Liver (tissue), 2 donors: ENCODE data around the gene RNGTT.

ENCODE experiments used
- TF ChIP-seq, protein P1 (sequence below): fragments of 150-350 bp; IDR thresholded peaks from 2 replicates; pipeline ENCODE4 v1.5.1; 2017; ENCODE audit warnings: improper control_type of control experiment, low read depth, low read length; ENCODE audit not compliant: missing input control
- TF ChIP-seq, protein P2 (sequence below): IDR thresholded peaks from 2 replicates; pipeline ENCODE4 v1.6.1; 2016; ENCODE audit warnings: antibody characterized with exemption
- TF ChIP-seq, protein P3 (sequence below): IDR thresholded peaks from 2 replicates; pipeline ENCODE4 v1.6.1; 2016; ENCODE audit warnings: antibody characterized with exemption, mild to moderate bottlenecking
- donor health status: healthy.

DNA sequence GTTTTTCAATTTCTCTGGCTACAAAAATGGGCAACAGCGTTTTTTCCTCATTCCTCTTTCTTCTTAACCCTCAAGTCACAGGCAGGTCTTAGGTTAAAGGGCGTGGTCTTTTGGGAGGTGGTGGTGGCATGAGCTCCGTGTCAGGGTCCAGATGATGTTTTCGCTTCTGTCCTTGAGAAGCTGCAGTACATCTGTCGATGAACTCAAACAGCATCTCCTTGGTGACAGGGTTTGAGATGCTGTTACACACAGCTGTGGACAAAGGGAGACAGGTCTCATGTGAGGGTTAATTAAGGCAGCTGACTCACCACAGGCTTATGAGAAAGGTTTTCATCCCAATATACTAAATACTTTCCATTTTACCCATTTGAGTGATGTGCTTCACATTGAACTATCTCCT is 350.8 kb downstream of the RNGTT start:
- TF ChIP-seq, protein P1, sequence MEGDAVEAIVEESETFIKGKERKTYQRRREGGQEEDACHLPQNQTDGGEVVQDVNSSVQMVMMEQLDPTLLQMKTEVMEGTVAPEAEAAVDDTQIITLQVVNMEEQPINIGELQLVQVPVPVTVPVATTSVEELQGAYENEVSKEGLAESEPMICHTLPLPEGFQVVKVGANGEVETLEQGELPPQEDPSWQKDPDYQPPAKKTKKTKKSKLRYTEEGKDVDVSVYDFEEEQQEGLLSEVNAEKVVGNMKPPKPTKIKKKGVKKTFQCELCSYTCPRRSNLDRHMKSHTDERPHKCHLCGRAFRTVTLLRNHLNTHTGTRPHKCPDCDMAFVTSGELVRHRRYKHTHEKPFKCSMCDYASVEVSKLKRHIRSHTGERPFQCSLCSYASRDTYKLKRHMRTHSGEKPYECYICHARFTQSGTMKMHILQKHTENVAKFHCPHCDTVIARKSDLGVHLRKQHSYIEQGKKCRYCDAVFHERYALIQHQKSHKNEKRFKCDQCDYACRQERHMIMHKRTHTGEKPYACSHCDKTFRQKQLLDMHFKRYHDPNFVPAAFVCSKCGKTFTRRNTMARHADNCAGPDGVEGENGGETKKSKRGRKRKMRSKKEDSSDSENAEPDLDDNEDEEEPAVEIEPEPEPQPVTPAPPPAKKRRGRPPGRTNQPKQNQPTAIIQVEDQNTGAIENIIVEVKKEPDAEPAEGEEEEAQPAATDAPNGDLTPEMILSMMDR: no peak
- TF ChIP-seq, protein P2, sequence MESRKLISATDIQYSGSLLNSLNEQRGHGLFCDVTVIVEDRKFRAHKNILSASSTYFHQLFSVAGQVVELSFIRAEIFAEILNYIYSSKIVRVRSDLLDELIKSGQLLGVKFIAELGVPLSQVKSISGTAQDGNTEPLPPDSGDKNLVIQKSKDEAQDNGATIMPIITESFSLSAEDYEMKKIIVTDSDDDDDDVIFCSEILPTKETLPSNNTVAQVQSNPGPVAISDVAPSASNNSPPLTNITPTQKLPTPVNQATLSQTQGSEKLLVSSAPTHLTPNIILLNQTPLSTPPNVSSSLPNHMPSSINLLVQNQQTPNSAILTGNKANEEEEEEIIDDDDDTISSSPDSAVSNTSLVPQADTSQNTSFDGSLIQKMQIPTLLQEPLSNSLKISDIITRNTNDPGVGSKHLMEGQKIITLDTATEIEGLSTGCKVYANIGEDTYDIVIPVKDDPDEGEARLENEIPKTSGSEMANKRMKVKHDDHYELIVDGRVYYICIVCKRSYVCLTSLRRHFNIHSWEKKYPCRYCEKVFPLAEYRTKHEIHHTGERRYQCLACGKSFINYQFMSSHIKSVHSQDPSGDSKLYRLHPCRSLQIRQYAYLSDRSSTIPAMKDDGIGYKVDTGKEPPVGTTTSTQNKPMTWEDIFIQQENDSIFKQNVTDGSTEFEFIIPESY: no peak
- TF ChIP-seq, protein P3, sequence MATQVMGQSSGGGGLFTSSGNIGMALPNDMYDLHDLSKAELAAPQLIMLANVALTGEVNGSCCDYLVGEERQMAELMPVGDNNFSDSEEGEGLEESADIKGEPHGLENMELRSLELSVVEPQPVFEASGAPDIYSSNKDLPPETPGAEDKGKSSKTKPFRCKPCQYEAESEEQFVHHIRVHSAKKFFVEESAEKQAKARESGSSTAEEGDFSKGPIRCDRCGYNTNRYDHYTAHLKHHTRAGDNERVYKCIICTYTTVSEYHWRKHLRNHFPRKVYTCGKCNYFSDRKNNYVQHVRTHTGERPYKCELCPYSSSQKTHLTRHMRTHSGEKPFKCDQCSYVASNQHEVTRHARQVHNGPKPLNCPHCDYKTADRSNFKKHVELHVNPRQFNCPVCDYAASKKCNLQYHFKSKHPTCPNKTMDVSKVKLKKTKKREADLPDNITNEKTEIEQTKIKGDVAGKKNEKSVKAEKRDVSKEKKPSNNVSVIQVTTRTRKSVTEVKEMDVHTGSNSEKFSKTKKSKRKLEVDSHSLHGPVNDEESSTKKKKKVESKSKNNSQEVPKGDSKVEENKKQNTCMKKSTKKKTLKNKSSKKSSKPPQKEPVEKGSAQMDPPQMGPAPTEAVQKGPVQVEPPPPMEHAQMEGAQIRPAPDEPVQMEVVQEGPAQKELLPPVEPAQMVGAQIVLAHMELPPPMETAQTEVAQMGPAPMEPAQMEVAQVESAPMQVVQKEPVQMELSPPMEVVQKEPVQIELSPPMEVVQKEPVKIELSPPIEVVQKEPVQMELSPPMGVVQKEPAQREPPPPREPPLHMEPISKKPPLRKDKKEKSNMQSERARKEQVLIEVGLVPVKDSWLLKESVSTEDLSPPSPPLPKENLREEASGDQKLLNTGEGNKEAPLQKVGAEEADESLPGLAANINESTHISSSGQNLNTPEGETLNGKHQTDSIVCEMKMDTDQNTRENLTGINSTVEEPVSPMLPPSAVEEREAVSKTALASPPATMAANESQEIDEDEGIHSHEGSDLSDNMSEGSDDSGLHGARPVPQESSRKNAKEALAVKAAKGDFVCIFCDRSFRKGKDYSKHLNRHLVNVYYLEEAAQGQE: no peak
